RWPE1 (cell line): ENCODE measurements around the gene MBL2.

ENCODE experiments used
- CTCF ChIA-PET: fragments of 350-600 bp; sonication (Branson Sonifier 250); formaldehyde crosslinking; extraction: SDS; loops from one replicate; lab custom pipeline; 2021; lab: Yijun Ruan, JAX
- POLR2A ChIA-PET: fragments of 400-600 bp; formaldehyde crosslinking; extraction: SDS; loops from one replicate; lab custom pipeline; 2020; ENCODE audit warnings: antibody characterized with exemption; ENCODE audit not compliant: low non-redundant PET; lab: Yijun Ruan, JAX
- DNase-seq: peaks from one replicate; pipeline ENCODE4 v3.0.0; 2012; ENCODE audit warnings: low spot score
- H3K27ac ChIP-seq: fragments of 450-650 bp; 2 replicates; pipeline ENCODE4 v1.5.1; 2017
- TF ChIP-seq, protein P1 (sequence below): fragments of 450-650 bp; conservative IDR thresholded peaks from 2 replicates; pipeline ENCODE4 v1.5.1; 2017; ENCODE audit warnings: low read depth, mild to moderate bottlenecking

MBL2 gene

DNA sequence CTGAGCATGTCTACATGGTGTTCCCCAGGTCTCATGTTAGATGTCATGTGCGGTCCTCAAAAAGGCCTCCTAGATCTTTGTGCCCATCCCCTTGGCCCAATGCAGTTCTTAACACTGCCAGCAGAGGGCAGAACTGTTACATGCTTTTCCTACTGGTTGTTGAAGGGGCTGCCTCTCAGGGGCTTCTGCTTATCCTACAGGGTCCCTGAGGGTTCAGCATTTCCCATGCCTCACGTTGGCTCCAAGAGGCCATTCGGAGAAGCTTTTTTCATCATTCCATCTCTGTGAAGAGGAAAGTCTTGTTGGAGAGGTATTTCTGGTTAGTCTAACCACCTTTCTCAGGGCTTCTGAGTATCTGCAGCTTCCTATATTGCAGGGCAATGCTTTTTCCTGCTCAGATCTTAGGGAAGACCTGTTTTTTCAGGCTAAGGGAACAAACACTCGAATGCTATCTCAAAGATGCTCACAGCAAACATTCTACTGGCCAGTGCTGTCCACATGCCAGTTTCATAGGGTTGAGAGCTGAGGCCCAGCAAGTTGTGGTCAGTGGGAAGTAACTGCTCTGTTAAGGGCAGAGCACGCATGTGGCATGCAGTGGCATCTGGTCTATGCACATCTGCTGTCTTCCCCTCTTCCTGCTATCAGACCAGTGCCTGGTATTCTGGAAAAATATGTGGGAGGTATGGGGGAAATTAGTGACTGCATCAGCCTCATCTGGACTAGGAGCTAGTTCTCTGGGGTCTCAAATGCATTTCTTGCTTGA is 31.5 kb downstream of the MBL2 start:
- peak; percentile 32 for DNase-seq
- no peak overlapping the region for H3K27ac ChIP-seq
- ChIA-PET CTCF (interaction anchor here (0.5 to 2.2 kb wide), 11 partner anchors 15 to 1493 kb away, joined by 3 to 14 read pairs (median 4); partner anchors contain the start of gene MBL2), POLR2A (no interaction called here)
- TF ChIP-seq, protein P1, sequence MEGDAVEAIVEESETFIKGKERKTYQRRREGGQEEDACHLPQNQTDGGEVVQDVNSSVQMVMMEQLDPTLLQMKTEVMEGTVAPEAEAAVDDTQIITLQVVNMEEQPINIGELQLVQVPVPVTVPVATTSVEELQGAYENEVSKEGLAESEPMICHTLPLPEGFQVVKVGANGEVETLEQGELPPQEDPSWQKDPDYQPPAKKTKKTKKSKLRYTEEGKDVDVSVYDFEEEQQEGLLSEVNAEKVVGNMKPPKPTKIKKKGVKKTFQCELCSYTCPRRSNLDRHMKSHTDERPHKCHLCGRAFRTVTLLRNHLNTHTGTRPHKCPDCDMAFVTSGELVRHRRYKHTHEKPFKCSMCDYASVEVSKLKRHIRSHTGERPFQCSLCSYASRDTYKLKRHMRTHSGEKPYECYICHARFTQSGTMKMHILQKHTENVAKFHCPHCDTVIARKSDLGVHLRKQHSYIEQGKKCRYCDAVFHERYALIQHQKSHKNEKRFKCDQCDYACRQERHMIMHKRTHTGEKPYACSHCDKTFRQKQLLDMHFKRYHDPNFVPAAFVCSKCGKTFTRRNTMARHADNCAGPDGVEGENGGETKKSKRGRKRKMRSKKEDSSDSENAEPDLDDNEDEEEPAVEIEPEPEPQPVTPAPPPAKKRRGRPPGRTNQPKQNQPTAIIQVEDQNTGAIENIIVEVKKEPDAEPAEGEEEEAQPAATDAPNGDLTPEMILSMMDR = peak; percentile 62

DNA sequence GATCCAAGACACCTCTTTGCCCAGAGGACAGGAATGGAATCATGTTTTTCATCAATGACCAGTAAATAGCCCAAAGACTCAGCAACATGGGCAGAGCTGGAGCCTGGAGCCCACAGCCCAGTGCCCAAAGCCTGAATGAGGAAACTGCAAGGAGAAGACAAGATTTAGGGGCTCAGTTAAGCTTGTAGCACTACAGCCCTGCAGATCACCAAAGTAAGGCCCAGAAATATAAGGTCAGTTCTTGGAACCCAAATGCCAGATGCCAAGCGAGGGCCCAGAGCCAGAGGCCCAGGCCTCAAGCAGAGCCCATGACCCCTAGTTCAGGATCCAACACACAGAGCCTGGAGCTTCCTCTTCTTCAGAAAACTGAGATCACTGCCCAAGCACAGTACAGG is 32.4 kb downstream of the MBL2 start:
- CTCF ChIA-PET = interaction anchor here (0.6 to 2.2 kb wide), 4 partner anchors 33 to 46 kb away, joined by 4 to 14 read pairs (median 10); partner anchors contain the start of gene MBL2
- POLR2A ChIA-PET = no interaction called here
- no peak overlapping the region for H3K27ac ChIP-seq
- DNase-seq = no peak
- TF ChIP-seq, protein P1 = no peak

DNA sequence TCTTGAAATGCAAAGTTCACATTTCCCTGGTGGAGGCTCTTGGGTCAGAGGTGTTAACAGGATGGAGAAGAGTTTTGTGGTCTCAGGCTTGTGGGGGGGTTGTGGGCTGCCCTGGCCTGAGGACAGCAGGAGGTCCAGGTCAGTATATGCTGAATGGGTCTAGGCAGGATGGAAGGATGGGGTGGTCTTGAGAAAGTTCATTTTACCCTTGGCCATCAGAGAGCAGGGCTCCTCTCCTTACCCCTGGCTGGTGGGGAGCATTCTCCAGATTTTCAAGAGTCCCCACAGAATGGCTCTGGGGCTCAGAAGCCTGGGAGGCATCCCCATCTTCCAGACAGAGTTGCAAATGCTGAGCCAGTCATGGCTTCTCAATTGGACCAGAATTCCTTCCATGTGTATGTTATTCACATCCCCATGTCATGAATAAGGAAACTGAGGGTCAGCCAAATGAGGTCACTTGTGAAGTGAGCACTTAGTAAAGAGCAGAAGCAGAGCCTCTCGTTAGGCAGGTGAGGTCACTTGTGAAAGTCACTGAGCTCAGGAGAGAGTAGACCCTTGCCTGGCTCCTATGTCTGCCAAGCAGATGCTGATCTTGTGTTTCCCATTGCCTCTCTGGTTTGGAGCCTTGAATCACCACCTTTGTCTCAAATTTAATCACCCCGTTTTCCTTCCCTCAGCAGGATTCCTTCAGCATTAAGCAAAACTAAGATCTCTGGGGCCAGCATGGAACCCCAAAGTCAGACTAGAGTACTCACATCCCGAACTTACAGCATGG is 33.0 kb downstream of the MBL2 start:
- TF ChIP-seq, protein P1 = no peak
- DNase-seq = no peak
- ChIA-PET CTCF (interaction anchor here (0.7 to 2.2 kb wide), 2 partner anchors 40 to 578 kb away, joined by 3 to 14 read pairs; no protein-coding TSS in a partner anchor), POLR2A (no interaction called here)
- H3K27ac ChIP-seq = no peak overlapping the region

- DNase-seq = no peak
- TF ChIP-seq, protein P1 = no peak
- ChIA-PET POLR2A (no interaction called here), CTCF (no interaction called here)
- H3K27ac ChIP-seq = no peak overlapping the region
Measured at GRCh38 chr10:52738951-52739350, 33.6 kb downstream of the MBL2 start.

DNA sequence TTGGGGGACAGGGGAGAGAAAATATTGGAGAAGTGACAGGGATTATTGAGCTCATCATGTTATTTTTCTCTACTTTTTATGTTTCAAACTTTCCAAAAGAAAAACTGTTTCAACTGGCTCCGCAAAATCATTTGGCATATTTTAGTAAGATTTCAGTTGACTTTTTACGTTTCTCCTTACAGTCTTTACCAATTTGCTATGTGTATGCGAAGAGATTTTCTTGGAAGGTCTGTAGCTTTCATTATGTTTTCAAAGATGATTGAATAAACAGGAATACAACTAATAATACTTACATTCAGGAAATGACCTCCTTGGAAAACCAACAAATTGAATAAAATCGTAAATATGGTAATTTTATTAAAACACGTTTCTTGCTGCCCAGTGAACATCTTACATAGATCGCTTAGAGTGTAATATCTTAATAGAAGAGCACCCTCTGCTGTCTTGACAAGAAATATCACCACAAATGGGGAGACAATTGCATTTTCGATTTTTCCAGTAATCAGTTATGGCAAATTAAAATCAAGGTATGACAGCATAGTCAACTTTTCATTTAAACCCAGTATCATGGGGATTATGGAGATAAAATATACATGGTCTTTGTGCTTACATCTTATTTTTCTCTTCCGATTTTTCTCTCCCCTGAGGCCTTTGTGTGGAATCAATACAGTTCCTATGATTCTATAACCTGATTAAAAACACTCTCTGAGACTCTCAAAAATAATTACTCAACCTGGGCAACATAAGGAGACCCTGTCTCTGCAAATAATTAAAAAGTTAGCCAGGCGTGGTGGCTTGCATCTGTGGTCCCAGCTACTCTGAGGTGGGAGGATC is 43.1 kb downstream of the MBL2 start:
- CTCF ChIA-PET = interaction anchor here (0.7 to 2.0 kb wide), 3 partner anchors 12 to 1446 kb away, joined by 3 to 34 read pairs (median 5); no protein-coding TSS in a partner anchor
- TF ChIP-seq, protein P1 = peak; percentile 52
- H3K27ac ChIP-seq = no peak overlapping the region
- POLR2A ChIA-PET = no interaction called here
- peak; percentile 52 for DNase-seq

DNA sequence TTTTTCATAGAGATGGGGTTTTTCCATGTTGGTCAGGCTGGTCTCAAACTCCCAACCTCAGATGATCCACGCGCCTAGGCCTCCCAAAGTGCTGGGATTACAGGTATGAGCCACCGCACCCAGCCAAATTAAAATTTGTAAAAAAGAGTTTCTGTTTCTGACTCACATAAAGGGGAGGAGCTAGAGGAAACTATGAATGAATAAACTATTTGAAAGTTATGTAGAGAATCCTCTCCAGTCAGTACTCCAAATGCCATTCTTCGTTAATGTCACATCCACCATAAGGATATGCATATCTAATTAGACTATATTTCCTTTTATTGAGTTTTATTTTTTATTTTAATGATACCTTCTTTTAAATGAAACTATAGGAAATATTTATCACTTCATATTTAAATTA is 52.6 kb downstream of the MBL2 start:
- POLR2A ChIA-PET = no interaction called here
- DNase-seq = no peak
- TF ChIP-seq, protein P1 = no peak
- CTCF ChIA-PET = no interaction called here
- H3K27ac ChIP-seq = no peak overlapping the region
